Activated CD8-positive, alpha-beta memory T cell treated with anti-CD3 and anti-CD28 coated beads, Interleukin-2, amount 50 U/mL, for 24 hours (primary cell): ENCODE measurements around the gene TMEM201.

Source experiments
- DNase-seq: peaks from one replicate; pipeline ENCODE4 v3.0.0-alpha.2; 2020; ENCODE audit errors: extremely low read depth

Gene TMEM201

GRCh38 chr1:9653491-9654050 lies 64.9 kb downstream of the TMEM201 start:
- DNase-seq: no peak

DNA sequence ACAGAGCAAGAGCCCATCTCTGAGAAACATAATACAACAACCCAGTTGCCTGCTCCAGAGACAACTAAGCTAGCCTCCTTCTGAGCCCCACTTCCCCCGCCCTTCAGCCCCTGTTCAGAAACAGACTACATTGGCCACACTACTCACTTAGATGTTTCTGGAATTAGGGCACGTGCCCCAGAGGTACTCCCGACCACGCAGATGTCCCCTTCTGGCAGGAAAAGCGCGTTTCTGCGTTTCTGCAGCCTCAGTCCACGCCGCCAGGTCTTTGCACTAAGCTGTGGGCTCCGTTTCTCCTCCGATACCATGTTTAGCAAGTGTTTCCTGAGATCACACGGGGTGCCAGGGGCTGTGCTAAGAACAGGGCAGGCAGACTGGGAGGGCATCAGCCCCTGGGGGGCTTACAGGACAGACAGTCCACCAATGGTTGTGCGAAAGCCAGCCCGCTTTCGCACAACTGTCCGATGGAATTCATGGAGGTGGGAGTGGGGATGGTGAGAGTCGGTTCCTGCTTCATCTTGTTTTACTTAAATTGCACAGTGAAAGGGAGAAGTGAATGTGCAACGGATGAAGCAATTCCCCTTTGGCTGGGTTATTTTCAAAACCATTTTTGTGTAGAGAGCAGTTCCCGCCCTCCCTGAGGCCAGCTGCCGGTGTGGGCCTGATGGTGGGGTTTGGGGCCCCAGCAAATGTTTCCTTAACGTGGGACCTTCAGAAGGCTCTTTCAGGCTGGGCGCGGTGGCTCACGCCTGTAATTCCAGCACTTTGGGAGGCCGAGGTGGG lies 65.5 kb downstream of the TMEM201 start:
- no peak for DNase-seq

GRCh38 chr1:9654834-9655723 lies 66.4 kb downstream of the TMEM201 start:
- peak; percentile 38 for DNase-seq

GRCh38 chr1:9655836-9656235 lies 67.1 kb downstream of the TMEM201 start:
- no peak for DNase-seq

GRCh38 chr1:9657521-9658032 lies 68.9 kb downstream of the TMEM201 start:
- DNase-seq: no peak

DNA sequence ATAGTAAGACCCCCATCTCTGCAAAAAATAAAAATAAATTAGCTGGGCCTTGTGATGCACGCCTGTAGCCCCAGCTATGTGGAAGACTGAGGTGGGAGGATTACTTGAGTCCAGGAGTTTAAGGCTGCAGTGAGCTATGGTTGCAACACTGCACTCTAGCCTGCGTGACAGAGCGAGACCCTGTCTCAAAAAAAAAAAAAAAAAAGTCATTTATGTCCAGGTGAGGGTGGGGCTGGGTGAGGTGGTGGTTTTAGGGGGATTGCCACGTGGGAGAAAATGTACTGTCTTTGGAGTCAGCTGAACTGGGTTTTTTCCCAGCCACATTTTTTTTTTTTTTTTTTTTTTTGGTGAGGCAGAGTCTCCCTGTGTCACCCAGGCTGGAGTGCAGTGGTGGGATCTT lies 69.5 kb downstream of the TMEM201 start:
- DNase-seq: no peak

DNA sequence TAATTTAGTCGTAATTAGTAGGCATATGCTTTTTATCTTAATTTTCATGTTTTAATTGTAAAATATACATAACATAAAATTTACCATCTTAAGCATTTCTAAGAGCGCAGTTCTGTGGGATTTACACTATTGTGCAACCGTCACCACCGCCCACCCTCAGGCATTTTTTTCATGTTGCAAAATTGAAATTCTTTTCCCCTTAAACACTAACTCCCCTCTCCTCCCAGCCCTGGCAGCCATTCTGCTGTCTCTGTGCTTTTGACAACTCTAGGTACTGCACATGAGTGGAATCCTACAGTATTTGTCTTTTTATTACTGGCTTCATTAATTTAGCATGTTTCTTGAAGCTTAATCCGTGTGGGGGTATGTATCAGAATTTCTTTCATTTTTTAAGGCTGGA lies 70.6 kb downstream of the TMEM201 start:
- no peak for DNase-seq

DNA sequence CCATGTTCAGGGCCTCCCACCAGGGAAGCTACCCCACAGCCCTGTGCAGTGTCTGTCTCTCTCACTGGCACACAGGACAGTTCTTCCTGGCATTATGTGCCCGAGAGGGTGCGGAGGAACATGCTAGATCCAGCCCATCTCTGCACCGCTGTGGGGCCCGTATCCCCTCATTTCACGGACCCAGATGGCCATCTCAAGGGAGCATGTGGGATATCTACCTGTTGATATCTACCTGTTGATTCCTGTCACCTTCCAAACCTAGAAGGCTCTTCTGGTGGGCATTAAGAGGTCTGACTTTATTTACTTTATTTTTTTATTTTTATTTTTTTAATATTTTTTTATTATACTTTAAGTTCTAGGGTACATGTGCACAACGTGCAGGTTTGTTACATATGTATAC lies 74.5 kb downstream of the TMEM201 start:
- no peak for DNase-seq
